GM18951 (cell line): ENCODE measurements around the gene MRPL32.

ENCODE experiments used
- POLR2A ChIP-seq: IDR thresholded peaks from 4 replicates; pipeline ENCODE4 v1.6.1; 2011; ENCODE audit warnings: mild to moderate bottlenecking; ENCODE audit not compliant: insufficient read length, insufficient read depth; ENCODE audit errors: extremely low read depth
- in situ Hi-C: fragments of 300-500 bp; cut with MboI; formaldehyde crosslinking; loops from one replicate; pipeline ENCODE4 v1.12.0; 2022; ENCODE audit warnings: low sequenced_read_pairs, mixed read lengths, inconsistent platforms; ENCODE audit not compliant: unreplicated experiment

The MRPL32 gene

DNA sequence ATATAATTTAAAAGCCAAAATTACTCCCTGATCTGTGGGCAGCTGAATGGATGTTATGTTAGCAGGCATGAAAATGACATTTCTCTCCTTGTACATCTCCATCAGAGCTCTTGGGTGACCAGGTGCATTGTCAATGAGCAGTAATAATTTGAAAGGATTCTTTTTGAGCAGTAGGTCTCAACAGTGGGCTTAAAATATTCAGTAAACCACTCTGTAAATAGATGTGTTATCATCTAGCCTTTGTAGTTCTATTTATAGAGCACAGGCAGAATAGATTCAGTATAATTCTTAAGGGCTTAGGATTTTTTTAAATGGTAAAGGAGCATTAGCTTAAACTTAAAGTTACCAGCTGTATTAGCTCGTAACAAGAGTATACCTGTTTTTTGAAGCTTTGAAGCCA lies 52.0 kb downstream of the MRPL32 start:
- in situ Hi-C loops, result no loop called here
- TF ChIP-seq POLR2A, result no peak

DNA sequence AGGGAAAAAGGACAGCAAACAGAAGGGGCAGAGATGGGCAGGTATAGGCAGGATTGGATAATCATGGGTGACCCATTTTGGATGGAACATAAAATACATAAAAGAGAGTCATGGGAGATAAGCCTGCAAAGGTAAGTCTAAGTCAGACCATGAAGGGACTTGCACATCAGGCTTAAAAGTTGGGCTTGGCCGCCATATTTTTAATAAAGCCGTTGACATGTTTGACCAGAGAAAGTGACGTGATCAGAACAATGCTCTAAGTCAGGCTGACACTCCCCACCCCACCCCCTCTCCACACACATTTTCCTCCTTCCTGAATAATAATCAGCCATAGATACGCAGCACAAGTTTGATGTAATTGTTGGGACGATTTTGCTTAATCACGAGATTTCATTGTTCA lies 54.0 kb downstream of the MRPL32 start:
- in situ Hi-C loops, result no loop called here

DNA sequence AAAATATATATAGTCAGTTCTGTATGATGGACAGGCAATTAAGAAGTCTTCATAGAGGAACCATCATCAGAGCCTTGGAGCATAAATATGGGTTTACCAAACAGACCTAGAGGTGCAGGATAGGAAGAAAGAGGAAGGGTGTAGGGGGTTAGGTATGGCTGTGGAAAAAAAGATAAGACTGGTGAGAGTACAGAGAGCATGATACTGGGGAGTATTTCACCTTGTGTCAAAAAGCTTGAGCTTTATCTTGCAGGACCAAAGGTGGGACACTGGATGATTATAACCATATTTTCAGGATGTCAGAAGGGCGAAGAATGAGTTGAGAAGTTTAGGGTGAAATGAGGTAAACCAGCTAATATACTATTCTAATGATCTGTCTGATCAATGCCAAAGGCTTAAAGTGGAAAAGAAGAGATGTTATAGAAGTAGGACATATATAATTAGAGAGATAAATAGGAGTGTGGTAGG lies 54.6 kb downstream of the MRPL32 start:
- TF ChIP-seq POLR2A, result no peak
- in situ Hi-C loops, result no loop called here

More for the DNA sequence above, 54.0 kb downstream of the MRPL32 start:
- no peak for TF ChIP-seq POLR2A
